PC-3 (cell line): ENCODE data around the gene GDF2. TPM values are rescaled to one million over a fixed set of nuclear protein-coding genes. Genes with fewer than 3 reads are reported as not detected.

Source experiments
- ATAC-seq: fragments of 200-7000 bp; cut with Tn5 transposase; 2 replicates; pipeline ENCODE4 v1.9.1; 2020; ENCODE audit warnings: mild to moderate bottlenecking, moderate library complexity
- BruUV-seq: library from RNA; stranded (reverse); fragments of 400-500 nt; replicated peaks from 2 replicates; lab custom pipeline; 2021; lab: Mats Ljungman, UMichigan
- CTCF ChIA-PET: fragments of 300-600 bp; sonication (Branson Sonifier 250); formaldehyde crosslinking; loops from one replicate; lab custom pipeline; 2022; ENCODE audit warnings: antibody characterized with exemption; lab: Charles Lee
- POLR2A ChIA-PET: fragments of 300-600 bp; sonication (Branson Sonifier 250); formaldehyde crosslinking; loops from one replicate; lab custom pipeline; 2022; ENCODE audit warnings: antibody characterized with exemption; ENCODE audit not compliant: unreplicated experiment; lab: Charles Lee
- DNase-seq: peaks from one replicate; pipeline ENCODE4 v3.0.0-alpha.2; 2015
- H2AFZ ChIP-seq: fragments of 300-600 bp; sonication (generic); 2 replicates; pipeline ENCODE4 v1.6.0; 2016; ENCODE audit warnings: antibody characterized with exemption, low read length
- H3F3A ChIP-seq: fragments of 300-600 bp; sonication (generic); one replicate; pipeline ENCODE4 v1.6.0; 2017; ENCODE audit warnings: antibody characterized with exemption, low read length, control low read depth, mild to moderate bottlenecking; ENCODE audit not compliant: unreplicated experiment
- H3K27ac ChIP-seq: fragments of 300-600 bp; sonication (generic); 2 replicates; pipeline ENCODE4 v1.5.1; 2016; ENCODE audit warnings: mild to moderate bottlenecking, low read length
- H3K27me3 ChIP-seq: fragments of 300-600 bp; sonication (generic); 2 replicates; pipeline ENCODE4 v1.6.1; 2016; ENCODE audit warnings: low read length, mixed read lengths
- H3K36me3 ChIP-seq: fragments of 300-600 bp; sonication (generic); 2 replicates; pipeline ENCODE4 v1.6.1; 2016; ENCODE audit warnings: low read depth, mixed run types, low read length, mixed read lengths
- H3K4me1 ChIP-seq: fragments of 300-600 bp; sonication (generic); 2 replicates; pipeline ENCODE4 v1.5.1; 2016; ENCODE audit warnings: low read length; ENCODE audit not compliant: insufficient read depth
- H3K4me2 ChIP-seq: fragments of 300-600 bp; sonication (generic); 2 replicates; pipeline ENCODE4 v1.6.0; 2016; ENCODE audit warnings: low read length
- H3K4me3 ChIP-seq: fragments of 300-600 bp; sonication (generic); 2 replicates; pipeline ENCODE4 v1.5.1; 2016; ENCODE audit warnings: mild to moderate bottlenecking, low read length, mixed read lengths
- H3K79me2 ChIP-seq: fragments of 300-600 bp; sonication (generic); 2 replicates; pipeline ENCODE4 v1.6.1; 2017; ENCODE audit warnings: low read length, mixed read lengths
- H3K9ac ChIP-seq: fragments of 300-600 bp; sonication (generic); 2 replicates; pipeline ENCODE4 v1.6.0; 2016; ENCODE audit warnings: mild to moderate bottlenecking, low read length
- H3K9me2 ChIP-seq: fragments of 300-600 bp; sonication (generic); replicated peaks from 2 replicates; pipeline ENCODE4 v1.6.1; 2016; ENCODE audit warnings: mixed run types, low read length, mixed read lengths
- H3K9me3 ChIP-seq: fragments of 300-600 bp; sonication (generic); 2 replicates; pipeline ENCODE4 v1.6.1; 2016; ENCODE audit warnings: low read length, mixed read lengths
- H4K20me1 ChIP-seq: fragments of 300-600 bp; sonication (generic); 2 replicates; pipeline ENCODE4 v1.6.1; 2016; ENCODE audit warnings: low read length, mixed read lengths
- EZH2 ChIP-seq: fragments of 300-600 bp; sonication (generic); IDR thresholded peaks from one replicate; pipeline ENCODE4 v1.6.1; 2017; ENCODE audit warnings: antibody characterized with exemption, mild to moderate bottlenecking, low read length; ENCODE audit not compliant: unreplicated experiment
- EZH2phosphoT487 ChIP-seq: fragments of 300-600 bp; sonication (generic); IDR thresholded peaks from 2 replicates; pipeline ENCODE4 v1.6.1; 2018; ENCODE audit warnings: mild to moderate bottlenecking, antibody characterized with exemption, low read length, borderline replicate concordance
- intact Hi-C: fragments of 100-400 bp; cut with micrococcal nuclease; formaldehyde crosslinking; loops from 2 replicates; pipeline ENCODE4 v1.9.0; 2023
- total RNA-seq: library from RNA; depleted of rRNA; stranded (reverse); fragments of >200 nt; gene quantifications from 2 replicates; pipeline ENCODE4 v1.2.3, GENCODE V29; 2014
- TF ChIP-seq, protein P1 (sequence below): fragments of 300-600 bp; sonication (generic); conservative IDR thresholded peaks from 2 replicates; pipeline ENCODE4 v1.5.1; 2017; ENCODE audit warnings: antibody characterized with exemption, low read depth, mild to moderate bottlenecking, low read length

GDF2 gene
- total RNA-seq, 1 experiment from 2014 or later, result not detected

DNA sequence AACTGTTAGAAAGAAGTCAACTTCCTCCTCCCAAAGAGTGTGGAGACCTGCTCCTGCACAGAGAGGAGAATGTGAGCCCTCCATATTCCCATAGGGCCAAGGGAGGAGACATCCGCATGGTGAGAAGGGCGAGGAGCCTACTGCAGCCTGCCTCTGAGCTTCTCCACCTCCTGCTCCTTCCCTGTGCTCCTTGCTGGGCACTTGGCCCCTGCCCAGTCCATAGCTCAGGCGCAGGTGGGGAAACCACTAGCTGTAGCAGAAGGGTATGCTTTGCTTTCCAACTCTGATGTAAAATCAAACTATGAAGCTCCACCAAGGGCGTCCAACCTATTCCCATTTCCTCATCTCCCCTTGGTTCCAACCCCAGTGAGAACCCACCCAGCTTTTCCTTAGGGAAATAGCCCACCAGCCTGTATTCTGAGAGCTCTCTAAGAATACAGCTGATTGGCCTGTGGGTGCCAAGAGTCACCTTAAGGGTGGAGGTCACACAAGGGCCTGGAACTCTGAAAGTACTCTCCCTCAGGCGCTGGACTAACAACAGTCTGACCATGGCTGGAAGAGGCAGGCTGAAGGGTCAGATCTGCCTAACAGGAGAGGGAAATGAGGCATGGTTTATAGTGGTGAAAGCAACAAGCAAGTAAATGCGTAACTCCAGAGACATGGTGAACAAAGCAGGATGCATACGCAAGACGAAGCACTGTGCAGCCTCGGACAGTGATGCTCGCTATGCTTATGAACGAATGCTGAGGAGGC, 47.9 kb downstream of the GDF2 start:
- Histone ChIP-seq H3K4me1 (no peaks in the 10 kb centered on the region), H3K4me2 (no peak overlapping the region), H3K36me3 (no peaks in the 10 kb centered on the region), H3K4me3 (no peak overlapping the region), H3K27ac (no peak overlapping the region), H3K9me2 (no peaks in the 10 kb centered on the region), H4K20me1 (no peaks in the 10 kb centered on the region), H3K9me3 (no peaks in the 10 kb centered on the region), H3F3A (no peaks in the 10 kb centered on the region), H3K27me3 (no peaks in the 10 kb centered on the region), H2AFZ (no peak overlapping the region), H3K79me2 (no peaks in the 10 kb centered on the region), H3K9ac (no peak overlapping the region)
- BruUV-seq, result no TSS peak
- no peak for DNase-seq
- POLR2A ChIA-PET, result no interaction called here
- intact Hi-C loops, result no loop called here
- ATAC-seq, result no peak
- CTCF ChIA-PET, result no interaction called here
- TF ChIP-seq EZH2 (no peak), EZH2phosphoT487 (no peak)
- TF ChIP-seq, protein P1, sequence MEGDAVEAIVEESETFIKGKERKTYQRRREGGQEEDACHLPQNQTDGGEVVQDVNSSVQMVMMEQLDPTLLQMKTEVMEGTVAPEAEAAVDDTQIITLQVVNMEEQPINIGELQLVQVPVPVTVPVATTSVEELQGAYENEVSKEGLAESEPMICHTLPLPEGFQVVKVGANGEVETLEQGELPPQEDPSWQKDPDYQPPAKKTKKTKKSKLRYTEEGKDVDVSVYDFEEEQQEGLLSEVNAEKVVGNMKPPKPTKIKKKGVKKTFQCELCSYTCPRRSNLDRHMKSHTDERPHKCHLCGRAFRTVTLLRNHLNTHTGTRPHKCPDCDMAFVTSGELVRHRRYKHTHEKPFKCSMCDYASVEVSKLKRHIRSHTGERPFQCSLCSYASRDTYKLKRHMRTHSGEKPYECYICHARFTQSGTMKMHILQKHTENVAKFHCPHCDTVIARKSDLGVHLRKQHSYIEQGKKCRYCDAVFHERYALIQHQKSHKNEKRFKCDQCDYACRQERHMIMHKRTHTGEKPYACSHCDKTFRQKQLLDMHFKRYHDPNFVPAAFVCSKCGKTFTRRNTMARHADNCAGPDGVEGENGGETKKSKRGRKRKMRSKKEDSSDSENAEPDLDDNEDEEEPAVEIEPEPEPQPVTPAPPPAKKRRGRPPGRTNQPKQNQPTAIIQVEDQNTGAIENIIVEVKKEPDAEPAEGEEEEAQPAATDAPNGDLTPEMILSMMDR, result no peak

DNA sequence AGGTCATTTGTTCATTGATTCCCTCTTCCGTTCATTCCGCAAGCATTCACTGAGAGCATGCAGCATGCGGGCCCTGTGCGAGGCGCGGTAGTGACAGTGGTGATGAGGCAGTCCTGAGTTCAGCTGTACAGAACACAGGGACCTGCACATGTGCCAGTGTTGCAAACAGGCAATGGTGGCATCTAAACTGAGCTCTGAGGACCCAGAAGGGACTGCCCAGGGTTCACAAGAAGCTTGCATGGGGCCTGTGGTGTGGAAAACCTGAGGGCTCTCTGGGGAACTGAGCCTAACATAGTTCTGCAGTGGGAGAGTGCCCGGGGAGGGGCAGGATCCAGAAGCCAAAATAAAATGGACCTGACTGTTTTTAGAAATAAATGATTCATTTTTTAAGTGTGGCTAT, 48.6 kb downstream of the GDF2 start:
- H2AFZ ChIP-seq, result no peak overlapping the region
- ChIA-PET POLR2A (no interaction called here), CTCF (no interaction called here)
- H3K9me2 ChIP-seq, result no peaks in the 10 kb centered on the region
- no TSS peak for BruUV-seq
- ATAC-seq (no peak), DNase-seq (no peak)
- no peak overlapping the region for H3K4me3 ChIP-seq
- H3K9me3 ChIP-seq, result no peaks in the 10 kb centered on the region
- TF ChIP-seq EZH2phosphoT487 (no peak), EZH2 (no peak)
- TF ChIP-seq, protein P1, result no peak
- no peaks in the 10 kb centered on the region for H4K20me1 ChIP-seq
- no peaks in the 10 kb centered on the region for H3K27me3 ChIP-seq
- H3F3A ChIP-seq, result no peaks in the 10 kb centered on the region
- no peak overlapping the region for H3K27ac ChIP-seq
- intact Hi-C loops, result no loop called here
- H3K4me1 ChIP-seq, result no peaks in the 10 kb centered on the region
- no peak overlapping the region for H3K9ac ChIP-seq
- no peaks in the 10 kb centered on the region for H3K79me2 ChIP-seq
- no peak overlapping the region for H3K4me2 ChIP-seq
- H3K36me3 ChIP-seq, result no peaks in the 10 kb centered on the region
